BLaER1 treated with 17β-estradiol and CSF1 and Interleukin-3, amounts not matched to agents 10 nM and 100 nM (cell line): ENCODE data around the gene NPM3.

ENCODE experiments used
- H3K27ac ChIP-seq, 11 experiments: shearing (Covaris generic); formaldehyde crosslinking; 2 replicates each; pipeline ENCODE4 v1.8.1; 2022
- H3K27me3 ChIP-seq, 11 experiments: shearing (Covaris generic); formaldehyde crosslinking; 2 replicates each; pipeline ENCODE4 v1.8.1; 2022
- H3K36me3 ChIP-seq, 11 experiments: shearing (Covaris generic); formaldehyde crosslinking; 2 replicates each; pipeline ENCODE4 v1.8.1; 2022
- H3K4me1 ChIP-seq, 10 experiments: shearing (Covaris generic); formaldehyde crosslinking; 2 replicates each; pipeline ENCODE4 v1.8.1; 2022
- H3K4me2 ChIP-seq, 11 experiments: shearing (Covaris generic); formaldehyde crosslinking; 2 replicates each; pipeline ENCODE4 v1.8.1; 2022
- H3K4me3 ChIP-seq, 10 experiments: shearing (Covaris generic); formaldehyde crosslinking; 2 replicates each; pipeline ENCODE4 v1.8.1; 2022
- H3K9ac ChIP-seq, 11 experiments: shearing (Covaris generic); formaldehyde crosslinking; 2 replicates each; pipeline ENCODE4 v1.8.1; 2022
- H3K9me3 ChIP-seq, 11 experiments: shearing (Covaris generic); formaldehyde crosslinking; replicated peaks in 1 of 11; 2 replicates each; pipeline ENCODE4 v1.8.1; 2022
- H4K20me1 ChIP-seq, 11 experiments: shearing (Covaris generic); formaldehyde crosslinking; 2 replicates each; pipeline ENCODE4 v1.8.1; 2022
- Cebpa-rat ChIP-seq, 11 experiments: shearing (Covaris generic); IDR thresholded peaks; 2 replicates each; pipeline ENCODE4 v1.8.1; 2022

NPM3 gene

GRCh38 chr10:101779544-101780186 is 3.6 kb downstream of the NPM3 start:
- peaks cover 46 to 54% (median 51%) of the 10 kb centered on the region in 10 experiments for H3K4me1 ChIP-seq
- peak overlapping the region; percentile 77 to 97 (median 90) for H3K4me2 ChIP-seq
- no peak for TF ChIP-seq Cebpa-rat (IDR thresholded peaks at IDR 0.05)
- no peak overlapping the region for H3K27ac ChIP-seq
- peaks cover 0 to 24% (median 10%) of the 10 kb centered on the region in 11 experiments; a peak in 12 of 22 replicates for H3K36me3 ChIP-seq
- peak overlapping the region; percentile 44 to 65 (median 52) for H3K4me3 ChIP-seq
- no peaks in the 10 kb centered on the region; a peak in 1 of 22 replicates for H3K9me3 ChIP-seq
- H3K27me3 ChIP-seq = peaks cover 55 to 61% (median 58%) of the 10 kb centered on the region in 11 experiments
- H4K20me1 ChIP-seq = peaks cover 6 to 68% (median 56%) of the 10 kb centered on the region in 11 experiments; a peak in 20 of 22 replicates
- peak overlapping the region in 10 of 11 experiments; percentile 9 to 58 (median 40); a peak in 13 of 22 replicates for H3K9ac ChIP-seq

GRCh38 chr10:101778781-101779543 is 4.3 kb downstream of the NPM3 start:
- H3K9ac ChIP-seq = peak overlapping the region in 10 of 11 experiments; percentile 4 to 58 (median 40); a peak in 13 of 22 replicates
- peaks cover 44 to 52% (median 48%) of the 10 kb centered on the region in 10 experiments for H3K4me1 ChIP-seq
- H4K20me1 ChIP-seq = peaks cover 6 to 75% (median 63%) of the 10 kb centered on the region in 11 experiments; a peak in 20 of 22 replicates
- H3K36me3 ChIP-seq = peaks cover 0 to 17% (median 6%) of the 10 kb centered on the region in 11 experiments; a peak in 10 of 22 replicates
- no peak for TF ChIP-seq Cebpa-rat (IDR thresholded peaks at IDR 0.05)
- peaks cover 62 to 68% (median 65%) of the 10 kb centered on the region in 11 experiments for H3K27me3 ChIP-seq
- H3K9me3 ChIP-seq = no peaks in the 10 kb centered on the region; a peak in 1 of 22 replicates
- H3K4me2 ChIP-seq = peak overlapping the region; percentile 77 to 97 (median 90)
- no peak overlapping the region for H3K27ac ChIP-seq
- H3K4me3 ChIP-seq = peak overlapping the region; percentile 44 to 65 (median 52)

- Histone ChIP-seq H3K36me3 (peaks cover 0 to 15% (median 5%) of the 10 kb centered on the region in 11 experiments; a peak in 8 of 22 replicates), H3K9me3 (no peaks in the 10 kb centered on the region; a peak in 1 of 22 replicates), H3K9ac (peak overlapping the region in 3 of 11 experiments; percentile 30 to 58 (median 55); a peak in 1 of 22 replicates), H3K4me2 (peak overlapping the region; percentile 77 to 97 (median 90)), H3K27me3 (peaks cover 69 to 75% (median 72%) of the 10 kb centered on the region in 11 experiments), H3K4me1 (peaks cover 38 to 46% (median 43%) of the 10 kb centered on the region in 10 experiments), H3K4me3 (peak overlapping the region in 9 of 10 experiments; percentile 44 to 65 (median 53); a peak in 9 of 20 replicates), H4K20me1 (peaks cover 6 to 81% (median 68%) of the 10 kb centered on the region in 11 experiments; a peak in 20 of 22 replicates), H3K27ac (no peak overlapping the region)
- TF ChIP-seq Cebpa-rat (IDR thresholded peaks at IDR 0.05) = no peak
These were observed 5.0 kb downstream of the NPM3 start for GRCh38 chr10:101778151-101778780.

GRCh38 chr10:101777619-101778145 is 5.6 kb downstream of the NPM3 start:
- peaks cover 0 to 15% (median 5%) of the 10 kb centered on the region in 11 experiments; a peak in 8 of 22 replicates for H3K36me3 ChIP-seq
- peaks cover 75 to 81% (median 78%) of the 10 kb centered on the region in 11 experiments for H3K27me3 ChIP-seq
- H3K4me3 ChIP-seq = no peak overlapping the region
- peaks cover 37 to 44% (median 42%) of the 10 kb centered on the region in 10 experiments for H3K4me1 ChIP-seq
- no peak overlapping the region for H3K4me2 ChIP-seq
- peaks cover 6 to 87% (median 74%) of the 10 kb centered on the region in 11 experiments; a peak in 20 of 22 replicates for H4K20me1 ChIP-seq
- H3K9me3 ChIP-seq = no peaks in the 10 kb centered on the region; a peak in 1 of 22 replicates
- H3K9ac ChIP-seq = no peak overlapping the region
- TF ChIP-seq Cebpa-rat (IDR thresholded peaks at IDR 0.05) = no peak
- no peak overlapping the region for H3K27ac ChIP-seq

- Histone ChIP-seq H3K9me3 (no peaks in the 10 kb centered on the region; a peak in 1 of 22 replicates), H3K36me3 (peaks cover 0 to 15% (median 5%) of the 10 kb centered on the region in 11 experiments; a peak in 8 of 22 replicates), H3K4me3 (no peak overlapping the region), H4K20me1 (peaks cover 6 to 90% (median 81%) of the 10 kb centered on the region in 11 experiments; a peak in 20 of 22 replicates), H3K9ac (no peak overlapping the region), H3K4me2 (no peak overlapping the region), H3K4me1 (peaks cover 25 to 30% (median 29%) of the 10 kb centered on the region in 10 experiments), H3K27ac (no peak overlapping the region), H3K27me3 (peaks cover 89 to 95% (median 92%) of the 10 kb centered on the region in 11 experiments)
- no peak for TF ChIP-seq Cebpa-rat (IDR thresholded peaks at IDR 0.05)
These were observed 7.0 kb downstream of the NPM3 start for GRCh38 chr10:101776161-101776817.

- Histone ChIP-seq H3K4me1 (peaks cover 20 to 23% (median 22%) of the 10 kb centered on the region in 10 experiments), H3K27ac (no peak within 1 kb of the TSS), H3K4me3 (no peak within 1 kb of the TSS), H3K36me3 (peaks cover 0 to 15% (median 3%) of the 10 kb centered on the region in 11 experiments; a peak in 8 of 22 replicates), H3K27me3 (peaks cover 97 to 100% (median 98%) of the 10 kb centered on the region in 11 experiments), H3K9ac (no peak within 1 kb of the TSS), H3K4me2 (no peak within 1 kb of the TSS), H4K20me1 (peaks cover 1 to 85% (median 75%) of the 10 kb centered on the region in 11 experiments; a peak in 20 of 22 replicates), H3K9me3 (no peaks in the 10 kb centered on the region; a peak in 1 of 22 replicates)
- TF ChIP-seq Cebpa-rat (IDR thresholded peaks at IDR 0.05) = no peak
These were observed 7.7 kb downstream of the NPM3 start, which contains the start of gene FGF8 for GRCh38 chr10:101775273-101776160. Gene FGF8 (minus strand): TSS chr10:101776114. CDS start chr10:101775900, 214 bp downstream.
